OCI-LY1 (cell line): ENCODE data around the gene MEAK7.

ENCODE experiments used
- H2AFZ ChIP-seq: fragments of 200-600 bp; sonication (generic), shearing (Covaris generic); 2 replicates; pipeline ENCODE4 v1.6.0; 2014; ENCODE audit warnings: antibody characterized with exemption, mild to moderate bottlenecking, low read length
- H3F3A ChIP-seq: fragments of 200-600 bp; sonication (generic), shearing (Covaris generic); 2 replicates; pipeline ENCODE4 v1.6.0; 2014; ENCODE audit warnings: mild to moderate bottlenecking, antibody characterized with exemption, low read length, moderate library complexity; ENCODE audit not compliant: insufficient read depth
- H3K27ac ChIP-seq: fragments of 200-600 bp; sonication (generic); 2 replicates; pipeline ENCODE4 v1.5.1; 2014; ENCODE audit warnings: low read length, mixed run types, mild to moderate bottlenecking, low read depth; ENCODE audit not compliant: poor library complexity, severe bottlenecking
- H3K27me3 ChIP-seq: fragments of 200-600 bp; sonication (generic); 2 replicates; pipeline ENCODE4 v1.6.0; 2014; ENCODE audit warnings: antibody characterized with exemption, mild to moderate bottlenecking, low read length, moderate library complexity; ENCODE audit not compliant: insufficient read depth
- H3K36me3 ChIP-seq: fragments of 200-600 bp; sonication (generic); 2 replicates; pipeline ENCODE4 v1.6.1; 2014; ENCODE audit warnings: mild to moderate bottlenecking, antibody characterized with exemption, low read length, moderate library complexity, mixed read lengths; ENCODE audit not compliant: insufficient read depth
- H3K4me1 ChIP-seq: fragments of 200-600 bp; sonication (generic); 2 replicates; pipeline ENCODE4 v1.5.1; 2014; ENCODE audit warnings: mild to moderate bottlenecking, low read length, moderate library complexity; ENCODE audit not compliant: insufficient read depth, severe bottlenecking
- H3K4me2 ChIP-seq: fragments of 200-600 bp; sonication (generic), shearing (Covaris generic); 2 replicates; pipeline ENCODE4 v1.6.1; 2014; ENCODE audit warnings: low read length
- H3K4me3 ChIP-seq: fragments of 200-600 bp; sonication (generic); 2 replicates; pipeline ENCODE4 v1.5.1; 2014; ENCODE audit warnings: low read length, low read depth, mild to moderate bottlenecking, mixed read lengths; ENCODE audit not compliant: poor library complexity, severe bottlenecking
- H3K79me2 ChIP-seq: fragments of 200-600 bp; shearing (Covaris generic); 2 replicates; pipeline ENCODE4 v1.6.1; 2016; ENCODE audit warnings: mixed run types, low read length, mixed read lengths; ENCODE audit not compliant: insufficient read depth
- H3K9ac ChIP-seq: fragments of 200-600 bp; sonication (generic), shearing (Covaris generic); 2 replicates; pipeline ENCODE4 v1.6.1; 2014; ENCODE audit warnings: mild to moderate bottlenecking, low read length, mixed read lengths
- H3K9me2 ChIP-seq: fragments of 200-600 bp; sonication (generic), shearing (Covaris generic); 2 replicates; pipeline ENCODE4 v1.6.1; 2014; ENCODE audit warnings: low read depth, mild to moderate bottlenecking, low read length, mixed read lengths
- H3K9me3 ChIP-seq: fragments of 200-600 bp; shearing (Covaris generic); 2 replicates; pipeline ENCODE4 v1.6.1; 2014; ENCODE audit warnings: low read length, mixed read lengths
- H4K20me1 ChIP-seq: fragments of 200-600 bp; sonication (generic), shearing (Covaris generic); 2 replicates; pipeline ENCODE4 v1.6.0; 2016; ENCODE audit warnings: mild to moderate bottlenecking, low read length; ENCODE audit not compliant: insufficient read depth
- CTCF ChIP-seq: fragments of 200-600 bp; sonication (generic), shearing (Covaris generic); IDR thresholded peaks from 2 replicates; pipeline ENCODE4 v1.5.1; 2017; ENCODE audit warnings: mild to moderate bottlenecking, antibody characterized with exemption, low read length, moderate library complexity, mixed read lengths
- EZH2 ChIP-seq: fragments of 200-600 bp; sonication (generic), shearing (Covaris generic); IDR thresholded peaks from 2 replicates; pipeline ENCODE4 v1.8.0; 2017; ENCODE audit warnings: borderline replicate concordance, mixed run types, mild to moderate bottlenecking, antibody characterized with exemption, low read length, moderate library complexity, mixed read lengths

MEAK7 gene

GRCh38 chr16:84524346-84524920, 20.0 kb upstream of the MEAK7 start:
- Histone ChIP-seq H3K9me2 (no peaks in the 10 kb centered on the region), H3K9me3 (peaks cover 4% of the 10 kb centered on the region; the same call in 1 of the 2 replicates), H3K4me2 (no peak overlapping the region), H3K27me3 (peaks cover 6% of the 10 kb centered on the region; the same call in 1 of the 2 replicates), H3K4me1 (no peaks in the 10 kb centered on the region), H3K9ac (no peak overlapping the region), H3K4me3 (no peak overlapping the region), H3F3A (no peaks in the 10 kb centered on the region), H4K20me1 (no peaks in the 10 kb centered on the region), H2AFZ (no peak overlapping the region), H3K27ac (no peak overlapping the region), H3K79me2 (no peaks in the 10 kb centered on the region), H3K36me3 (no peaks in the 10 kb centered on the region; the same call in 1 of the 2 replicates)
- TF ChIP-seq CTCF (no peak), EZH2 (no peak)

GRCh38 chr16:84521497-84521770, 17.0 kb upstream of the MEAK7 start:
- no peak overlapping the region for H3K27ac ChIP-seq
- H3K9ac ChIP-seq: no peak overlapping the region
- H2AFZ ChIP-seq: no peak overlapping the region
- no peak for TF ChIP-seq CTCF
- TF ChIP-seq EZH2: no peak
- no peaks in the 10 kb centered on the region for H3K9me3 ChIP-seq
- H3K27me3 ChIP-seq: peaks cover 6% of the 10 kb centered on the region; the same call in 1 of the 2 replicates
- H3K4me3 ChIP-seq: no peak overlapping the region
- no peaks in the 10 kb centered on the region for H3K4me1 ChIP-seq
- no peak overlapping the region for H3K4me2 ChIP-seq
- no peaks in the 10 kb centered on the region for H3K36me3 ChIP-seq
- no peaks in the 10 kb centered on the region for H3F3A ChIP-seq
- no peaks in the 10 kb centered on the region for H3K79me2 ChIP-seq
- no peaks in the 10 kb centered on the region for H3K9me2 ChIP-seq
- H4K20me1 ChIP-seq: no peaks in the 10 kb centered on the region

- H3K27me3 ChIP-seq: peaks cover 6% of the 10 kb centered on the region; the same call in 1 of the 2 replicates
- H3K4me2 ChIP-seq: no peak overlapping the region
- H2AFZ ChIP-seq: no peak overlapping the region
- H3F3A ChIP-seq: no peaks in the 10 kb centered on the region
- TF ChIP-seq CTCF (no peak), EZH2 (no peak)
- no peaks in the 10 kb centered on the region for H3K9me2 ChIP-seq
- H3K4me1 ChIP-seq: no peaks in the 10 kb centered on the region
- H3K4me3 ChIP-seq: no peak overlapping the region
- H3K9ac ChIP-seq: no peak overlapping the region
- H3K9me3 ChIP-seq: no peaks in the 10 kb centered on the region
- no peaks in the 10 kb centered on the region for H3K36me3 ChIP-seq
- H3K27ac ChIP-seq: no peak overlapping the region
- no peaks in the 10 kb centered on the region for H4K20me1 ChIP-seq
- no peaks in the 10 kb centered on the region for H3K79me2 ChIP-seq
Observed at GRCh38 chr16:84520725-84521496, 16.5 kb upstream of the MEAK7 start.
